Glomerular visceral epithelial cell (primary cell): ENCODE results near the gene METTL4.
"Not testable (repeated sequence)": the region's sequence is repeated elsewhere in the genome, so short reads cannot be mapped to it uniquely, and the experiment has no call there.

Experiments
- DNase-seq: peaks from one replicate; pipeline ENCODE4 v3.0.0-alpha.2; 2016; ENCODE audit errors: extremely low spot score

METTL4 gene

GRCh38 chr18:2559249-2559648 is 12.1 kb downstream of the METTL4 start:
- DNase-seq = no peak

- DNase-seq = no peak
Measured at GRCh38 chr18:2557536-2557935, 13.8 kb downstream of the METTL4 start.

- DNase-seq = no peak
Measured at GRCh38 chr18:2555895-2556294, 15.4 kb downstream of the METTL4 start.

GRCh38 chr18:2554696-2555095 is 16.6 kb downstream of the METTL4 start:
- DNase-seq = no peak

GRCh38 chr18:2551425-2551824 is 19.9 kb downstream of the METTL4 start:
- no peak for DNase-seq

- DNase-seq = no peak
Measured at GRCh38 chr18:2549462-2549861, 21.8 kb downstream of the METTL4 start.

- DNase-seq = peak; percentile 42
Measured at GRCh38 chr18:2547477-2548087, 23.7 kb downstream of the METTL4 start.

- DNase-seq = no peak
Measured at GRCh38 chr18:2545155-2545554, 26.1 kb downstream of the METTL4 start.

GRCh38 chr18:2541925-2542563 is 29.3 kb downstream of the METTL4 start:
- DNase-seq = peak; percentile 31

GRCh38 chr18:2540575-2540974 is 30.7 kb downstream of the METTL4 start:
- no peak for DNase-seq

GRCh38 chr18:2538844-2539243 is 32.5 kb downstream of the METTL4 start:
- DNase-seq = no peak

- DNase-seq = no peak
Measured at GRCh38 chr18:2538236-2538635, 33.1 kb downstream of the METTL4 start.

- DNase-seq = no peak
Measured at GRCh38 chr18:2537296-2537695, 34.0 kb downstream of the METTL4 start.

- peak; percentile 25 for DNase-seq
Measured at GRCh38 chr18:2536493-2536892, 34.8 kb downstream of the METTL4 start.

- DNase-seq = no peak
Measured at GRCh38 chr18:2536063-2536462, 35.2 kb downstream of the METTL4 start.

- DNase-seq = no peak
Measured at GRCh38 chr18:2535419-2535910, 35.8 kb downstream of the METTL4 start.

- peak; percentile 54 for DNase-seq
Measured at GRCh38 chr18:2534906-2535305, 36.4 kb downstream of the METTL4 start.

- DNase-seq = no peak
Measured at GRCh38 chr18:2532797-2533196, 38.5 kb downstream of the METTL4 start.

GRCh38 chr18:2531751-2532150 is 39.6 kb downstream of the METTL4 start:
- DNase-seq = no peak

- peak; percentile 88 for DNase-seq
Measured at GRCh38 chr18:2529154-2529553, 42.2 kb downstream of the METTL4 start.

- DNase-seq = no peak
Measured at GRCh38 chr18:2526329-2526728, 45.0 kb downstream of the METTL4 start.

- DNase-seq = not testable (repeated sequence)
Measured at GRCh38 chr18:2524794-2525198, 46.5 kb downstream of the METTL4 start.

- DNase-seq = no peak
Measured at GRCh38 chr18:2522112-2522511, 49.2 kb downstream of the METTL4 start.

- no peak for DNase-seq
Measured at GRCh38 chr18:2518473-2518872, 52.8 kb downstream of the METTL4 start.
